Activated CD4-positive, alpha-beta T cell treated with anti-CD3 and anti-CD28 coated beads, Interleukin-2, amount 10 ng/mL, durations not matched to agents 7 days and 5 days (primary cell): ENCODE results near the gene TMEM121. TPM values are rescaled to one million over a fixed set of nuclear protein-coding genes. Genes with fewer than 3 reads are reported as not detected.
"Not testable (repeated sequence)": the region's sequence is repeated elsewhere in the genome, so short reads cannot be mapped to it uniquely, and the experiment has no call there.

Source experiments
- CTCF ChIA-PET: fragments of 350-600 bp; sonication (Branson Sonifier 250); formaldehyde crosslinking; loops from one replicate; lab custom pipeline; 2021; ENCODE audit warnings: antibody characterized with exemption; lab: Charles Lee
- POLR2A ChIA-PET: fragments of 350-600 bp; sonication (Branson Sonifier 250); formaldehyde crosslinking; loops from one replicate; lab custom pipeline; 2021; ENCODE audit warnings: antibody characterized with exemption; lab: Charles Lee
- DNase-seq: peaks from one replicate; pipeline ENCODE4 v3.0.0-alpha.2; 2020
- H3K27ac Mint-ChIP-seq: one replicate; pipeline ENCODE4 v1.8.0; 2021; ENCODE audit warnings: mild to moderate bottlenecking, moderate library complexity, mixed read lengths
- H3K27me3 Mint-ChIP-seq: one replicate; pipeline ENCODE4 v1.8.0; 2021; ENCODE audit warnings: mixed read lengths
- H3K36me3 Mint-ChIP-seq: one replicate; pipeline ENCODE4 v1.8.0; 2021; ENCODE audit warnings: low read depth, mixed read lengths
- H3K4me1 Mint-ChIP-seq: one replicate; pipeline ENCODE4 v1.8.0; 2021; ENCODE audit warnings: mixed read lengths
- H3K4me3 Mint-ChIP-seq: one replicate; pipeline ENCODE4 v1.8.0; 2021; ENCODE audit warnings: mild to moderate bottlenecking, moderate library complexity, mixed read lengths
- H3K9me3 Mint-ChIP-seq: one replicate; pipeline ENCODE4 v1.8.0; 2021; ENCODE audit warnings: mixed read lengths
- total RNA-seq, 2 experiments: library from RNA; stranded (reverse); gene quantifications; one replicate each; pipeline ENCODE4 v1.2.3, GENCODE V29; 2021

The TMEM121 gene
- total RNA-seq, 2 experiments from 2014 or later = 4.6 TPM

- H3K27me3 Mint-ChIP-seq, DNase-seq, H3K4me3 Mint-ChIP-seq, H3K27ac Mint-ChIP-seq, H3K9me3 Mint-ChIP-seq, POLR2A ChIA-PET, H3K4me1 Mint-ChIP-seq, CTCF ChIA-PET, H3K36me3 Mint-ChIP-seq: not testable (repeated sequence)
Measured at GRCh38 chr14:105558449-105559154, 32.2 kb downstream of the TMEM121 start.

GRCh38 chr14:105559384-105560047 is 33.1 kb downstream of the TMEM121 start:
- POLR2A ChIA-PET, H3K27me3 Mint-ChIP-seq, H3K36me3 Mint-ChIP-seq, DNase-seq, H3K9me3 Mint-ChIP-seq, H3K4me3 Mint-ChIP-seq, H3K27ac Mint-ChIP-seq, CTCF ChIA-PET, H3K4me1 Mint-ChIP-seq: not testable (repeated sequence)

- H3K4me3 Mint-ChIP-seq, H3K9me3 Mint-ChIP-seq, H3K36me3 Mint-ChIP-seq, POLR2A ChIA-PET, DNase-seq, H3K4me1 Mint-ChIP-seq, CTCF ChIA-PET, H3K27ac Mint-ChIP-seq, H3K27me3 Mint-ChIP-seq: not testable (repeated sequence)
Measured at GRCh38 chr14:105560048-105560669, 33.8 kb downstream of the TMEM121 start.

- CTCF ChIA-PET = not testable (repeated sequence)
Measured at GRCh38 chr14:105561345-105561744, 35.0 kb downstream of the TMEM121 start.

GRCh38 chr14:105562713-105563346 is 36.4 kb downstream of the TMEM121 start:
- no peak overlapping the region for H3K27ac Mint-ChIP-seq
- DNase-seq = no peak
- no peak overlapping the region for H3K4me3 Mint-ChIP-seq
- no peaks in the 10 kb centered on the region for H3K36me3 Mint-ChIP-seq
- no peaks in the 10 kb centered on the region for H3K4me1 Mint-ChIP-seq
- POLR2A ChIA-PET = no interaction called here
- H3K27me3 Mint-ChIP-seq = no peaks in the 10 kb centered on the region
- peaks cover 3% of the 10 kb centered on the region for H3K9me3 Mint-ChIP-seq
- CTCF ChIA-PET = no interaction called here

More at GRCh38 chr14:105561345-105561744, 35.0 kb downstream of the TMEM121 start:
- H3K9me3 Mint-ChIP-seq, H3K4me1 Mint-ChIP-seq, POLR2A ChIA-PET, H3K36me3 Mint-ChIP-seq, DNase-seq, H3K27me3 Mint-ChIP-seq, H3K27ac Mint-ChIP-seq, H3K4me3 Mint-ChIP-seq: not testable (repeated sequence)

GRCh38 chr14:105563347-105563737 is 37.0 kb downstream of the TMEM121 start:
- POLR2A ChIA-PET = no interaction called here
- Mint-ChIP-seq H3K27ac (no peak overlapping the region), H3K4me3 (no peak overlapping the region), H3K9me3 (peaks cover 7% of the 10 kb centered on the region), H3K36me3 (no peaks in the 10 kb centered on the region), H3K27me3 (no peaks in the 10 kb centered on the region), H3K4me1 (no peaks in the 10 kb centered on the region)
- CTCF ChIA-PET = no interaction called here
- DNase-seq = no peak

- CTCF ChIA-PET, H3K27ac Mint-ChIP-seq, DNase-seq, POLR2A ChIA-PET, H3K4me3 Mint-ChIP-seq, H3K36me3 Mint-ChIP-seq, H3K27me3 Mint-ChIP-seq, H3K4me1 Mint-ChIP-seq: not testable (repeated sequence)
- H3K9me3 Mint-ChIP-seq = peaks cover 14% of the 10 kb centered on the region
Measured at GRCh38 chr14:105564536-105564935, 38.2 kb downstream of the TMEM121 start.

GRCh38 chr14:105565185-105565919 is 39.0 kb downstream of the TMEM121 start:
- H3K4me1 Mint-ChIP-seq, H3K27me3 Mint-ChIP-seq, H3K27ac Mint-ChIP-seq, H3K36me3 Mint-ChIP-seq, POLR2A ChIA-PET, CTCF ChIA-PET, H3K4me3 Mint-ChIP-seq, DNase-seq: not testable (repeated sequence)
- peaks cover 22% of the 10 kb centered on the region for H3K9me3 Mint-ChIP-seq

GRCh38 chr14:105566248-105567163 is 40.1 kb downstream of the TMEM121 start:
- H3K27ac Mint-ChIP-seq, DNase-seq, POLR2A ChIA-PET, H3K27me3 Mint-ChIP-seq, H3K36me3 Mint-ChIP-seq, H3K4me3 Mint-ChIP-seq, CTCF ChIA-PET, H3K4me1 Mint-ChIP-seq: not testable (repeated sequence)
- peaks cover 28% of the 10 kb centered on the region for H3K9me3 Mint-ChIP-seq

GRCh38 chr14:105567164-105568103 is 41.1 kb downstream of the TMEM121 start:
- POLR2A ChIA-PET, DNase-seq, H3K36me3 Mint-ChIP-seq, H3K4me3 Mint-ChIP-seq, H3K27ac Mint-ChIP-seq, CTCF ChIA-PET, H3K4me1 Mint-ChIP-seq, H3K27me3 Mint-ChIP-seq: not testable (repeated sequence)
- H3K9me3 Mint-ChIP-seq = peaks cover 28% of the 10 kb centered on the region

GRCh38 chr14:105568140-105568843 is 41.9 kb downstream of the TMEM121 start:
- H3K27me3 Mint-ChIP-seq, POLR2A ChIA-PET, H3K4me1 Mint-ChIP-seq, DNase-seq, H3K36me3 Mint-ChIP-seq, H3K4me3 Mint-ChIP-seq, CTCF ChIA-PET, H3K27ac Mint-ChIP-seq: not testable (repeated sequence)
- H3K9me3 Mint-ChIP-seq = peaks cover 28% of the 10 kb centered on the region
